ENCODE data around the gene CAMSAP1.
A peak's percentile ranks its signal among the peaks of the same experiment; 100 is the strongest.
"Not testable (repeated sequence)": the region's sequence is repeated elsewhere in the genome, so short reads cannot be mapped to it uniquely, and the experiment has no call there.

Gene CAMSAP1

GRCh38 chr9:135895202-135895848, 12.0 kb downstream of the CAMSAP1 start:
- no peak for DNase-seq

- DNase-seq, result no peak
These were observed 14.2 kb downstream of the CAMSAP1 start for GRCh38 chr9:135893104-135893503.

- DNase-seq, result not testable (repeated sequence)
These were observed 15.0 kb downstream of the CAMSAP1 start for GRCh38 chr9:135892327-135892726.

- no peak for DNase-seq
These were observed 16.2 kb downstream of the CAMSAP1 start for GRCh38 chr9:135891027-135891631.

GRCh38 chr9:135890190-135891026, 16.9 kb downstream of the CAMSAP1 start:
- DNase-seq, result no peak

- DNase-seq, result no peak
These were observed 17.7 kb downstream of the CAMSAP1 start for GRCh38 chr9:135889564-135890189.

GRCh38 chr9:135888766-135889394, 18.5 kb downstream of the CAMSAP1 start:
- no peak for DNase-seq

- DNase-seq, result no peak
These were observed 19.1 kb downstream of the CAMSAP1 start for GRCh38 chr9:135888126-135888765.

- peak; percentile 64 for DNase-seq
These were observed 19.7 kb downstream of the CAMSAP1 start for GRCh38 chr9:135887585-135888050.

GRCh38 chr9:135887021-135887507, 20.3 kb downstream of the CAMSAP1 start:
- no peak for DNase-seq

- no peak for DNase-seq
These were observed 21.0 kb downstream of the CAMSAP1 start for GRCh38 chr9:135886147-135886981.

- no peak for DNase-seq
These were observed 22.1 kb downstream of the CAMSAP1 start for GRCh38 chr9:135885100-135885853.

- no peak for DNase-seq
These were observed 22.9 kb downstream of the CAMSAP1 start for GRCh38 chr9:135884328-135885035.

GRCh38 chr9:135883410-135884089, 23.8 kb downstream of the CAMSAP1 start:
- no peak for DNase-seq

- DNase-seq, result no peak
These were observed 25.3 kb downstream of the CAMSAP1 start for GRCh38 chr9:135882011-135882410.

GRCh38 chr9:135880438-135880837, 26.9 kb downstream of the CAMSAP1 start:
- DNase-seq, result no peak

GRCh38 chr9:135879619-135880018, 27.7 kb downstream of the CAMSAP1 start:
- DNase-seq, result no peak

- no peak for DNase-seq
These were observed 28.1 kb downstream of the CAMSAP1 start for GRCh38 chr9:135879237-135879601.
